Measurements from ENCODE around the gene FBXL16. TPM values are rescaled to one million over a fixed set of nuclear protein-coding genes. Genes with fewer than 3 reads are reported as not detected.

The FBXL16 gene
- total RNA-seq, 1 experiment from 2014 or later: 1.1 TPM

- Histone ChIP-seq H3K4me1 (ENCODE audit: insufficient read depth, low read length, poor library complexity, severe bottlenecking) (peaks cover 5% of the 10 kb centered on the region), H3K4me3 (ENCODE audit: low read depth, low read length, poor library complexity, severe bottlenecking) (no peak overlapping the region), H3K27me3 (replicated peaks; ENCODE audit: insufficient read depth, low read depth, low read length, poor library complexity) (no peaks in the 10 kb centered on the region), H3K36me3 (ENCODE audit: insufficient read depth, low read length, poor library complexity, severe bottlenecking) (peaks cover 6% of the 10 kb centered on the region), H3K9me3 (ENCODE audit: low read depth, low read length, poor library complexity, severe bottlenecking) (no peaks in the 10 kb centered on the region), H3K27ac (ENCODE audit: low read depth, low read length, poor library complexity, severe bottlenecking) (no peak overlapping the region)
- BruUV-seq (replicated peaks): no TSS peak
- intact Hi-C loops (cut with micrococcal nuclease; ENCODE audit: unreplicated experiment): no loop called here
- DNase-seq (ENCODE audit: low spot score): no peak
- TF ChIP-seq EZH2 (IDR thresholded peaks at IDR 0.05; ENCODE audit: borderline replicate concordance, low read depth, low read length, poor library complexity, severe bottlenecking): no peak
- TF ChIP-seq CTCF (conservative IDR thresholded peaks at IDR 0.05; ENCODE audit: low read depth, low read length): no peak
- CTCF ChIA-PET: interaction anchor here (0.6 kb wide), 1 partner anchor 23 kb away, joined by 8 read pairs; no protein-coding TSS in a partner anchor
- POLR2A ChIA-PET (ENCODE audit: low non-redundant PET): no interaction called here
Measured at GRCh38 chr16:741986-742629, 36.5 kb upstream of the FBXL16 start.

- POLR2A ChIA-PET (ENCODE audit: low non-redundant PET): no interaction called here
- intact Hi-C loops (cut with micrococcal nuclease; ENCODE audit: unreplicated experiment): no loop called here
- Histone ChIP-seq H3K27me3 (replicated peaks; ENCODE audit: insufficient read depth, low read depth, low read length, poor library complexity) (no peaks in the 10 kb centered on the region), H3K4me3 (ENCODE audit: low read depth, low read length, poor library complexity, severe bottlenecking) (peak within 1 kb of the TSS; percentile 100), H3K27ac (ENCODE audit: low read depth, low read length, poor library complexity, severe bottlenecking) (peak within 1 kb of the TSS; percentile 83), H3K9me3 (ENCODE audit: low read depth, low read length, poor library complexity, severe bottlenecking) (no peaks in the 10 kb centered on the region), H3K4me1 (ENCODE audit: insufficient read depth, low read length, poor library complexity, severe bottlenecking) (peaks cover 5% of the 10 kb centered on the region), H3K36me3 (ENCODE audit: insufficient read depth, low read length, poor library complexity, severe bottlenecking) (peaks cover 11% of the 10 kb centered on the region)
- TF ChIP-seq CTCF (conservative IDR thresholded peaks at IDR 0.05; ENCODE audit: low read depth, low read length) (peak; percentile 87), EZH2 (IDR thresholded peaks at IDR 0.05; ENCODE audit: borderline replicate concordance, low read depth, low read length, poor library complexity, severe bottlenecking) (no peak)
- peak; percentile 92 for DNase-seq (ENCODE audit: low spot score)
- CTCF ChIA-PET: interaction anchor here (0.5 kb wide), 1 partner anchor 8 kb away, joined by 3 read pairs; no protein-coding TSS in a partner anchor
- no TSS peak for BruUV-seq (replicated peaks)
Measured at GRCh38 chr16:740764-741505, 35.3 kb upstream of the FBXL16 start, which contains the start of gene CIAO3. CIAO3 (minus strand) TSS chr16:740997; CDS start chr16:740985, 12 bp downstream.

- peaks cover 5% of the 10 kb centered on the region for H3K4me1 ChIP-seq (ENCODE audit: insufficient read depth, low read length, poor library complexity, severe bottlenecking)
- ChIA-PET CTCF (no interaction called here), POLR2A (ENCODE audit: low non-redundant PET) (no interaction called here)
Measured at GRCh38 chr16:740459-740763, 34.8 kb upstream of the FBXL16 start.

More at GRCh38 chr16:740459-740763, 34.8 kb upstream of the FBXL16 start:
- Histone ChIP-seq H3K27me3 (replicated peaks; ENCODE audit: insufficient read depth, low read depth, low read length, poor library complexity) (no peaks in the 10 kb centered on the region), H3K9me3 (ENCODE audit: low read depth, low read length, poor library complexity, severe bottlenecking) (no peaks in the 10 kb centered on the region), H3K4me3 (ENCODE audit: low read depth, low read length, poor library complexity, severe bottlenecking) (peak overlapping the region; percentile 100), H3K36me3 (ENCODE audit: insufficient read depth, low read length, poor library complexity, severe bottlenecking) (peaks cover 11% of the 10 kb centered on the region), H3K27ac (ENCODE audit: low read depth, low read length, poor library complexity, severe bottlenecking) (peak overlapping the region; percentile 83)
- no peak for TF ChIP-seq EZH2 (IDR thresholded peaks at IDR 0.05; ENCODE audit: borderline replicate concordance, low read depth, low read length, poor library complexity, severe bottlenecking)
- TF ChIP-seq CTCF (conservative IDR thresholded peaks at IDR 0.05; ENCODE audit: low read depth, low read length): no peak
- intact Hi-C loops (cut with micrococcal nuclease; ENCODE audit: unreplicated experiment): no loop called here
- no TSS peak for BruUV-seq (replicated peaks)
- no peak for DNase-seq (ENCODE audit: low spot score)

Measured in A673 (cell line).